NCI-H774 (cell line): Measurements from ENCODE around the gene E2F4.

Experiments
- DNase-seq: peaks from one replicate; lab custom pipeline; 2025; lab: John Stamatoyannopoulos, UW

Gene E2F4, protein sequence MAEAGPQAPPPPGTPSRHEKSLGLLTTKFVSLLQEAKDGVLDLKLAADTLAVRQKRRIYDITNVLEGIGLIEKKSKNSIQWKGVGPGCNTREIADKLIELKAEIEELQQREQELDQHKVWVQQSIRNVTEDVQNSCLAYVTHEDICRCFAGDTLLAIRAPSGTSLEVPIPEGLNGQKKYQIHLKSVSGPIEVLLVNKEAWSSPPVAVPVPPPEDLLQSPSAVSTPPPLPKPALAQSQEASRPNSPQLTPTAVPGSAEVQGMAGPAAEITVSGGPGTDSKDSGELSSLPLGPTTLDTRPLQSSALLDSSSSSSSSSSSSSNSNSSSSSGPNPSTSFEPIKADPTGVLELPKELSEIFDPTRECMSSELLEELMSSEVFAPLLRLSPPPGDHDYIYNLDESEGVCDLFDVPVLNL

DNA sequence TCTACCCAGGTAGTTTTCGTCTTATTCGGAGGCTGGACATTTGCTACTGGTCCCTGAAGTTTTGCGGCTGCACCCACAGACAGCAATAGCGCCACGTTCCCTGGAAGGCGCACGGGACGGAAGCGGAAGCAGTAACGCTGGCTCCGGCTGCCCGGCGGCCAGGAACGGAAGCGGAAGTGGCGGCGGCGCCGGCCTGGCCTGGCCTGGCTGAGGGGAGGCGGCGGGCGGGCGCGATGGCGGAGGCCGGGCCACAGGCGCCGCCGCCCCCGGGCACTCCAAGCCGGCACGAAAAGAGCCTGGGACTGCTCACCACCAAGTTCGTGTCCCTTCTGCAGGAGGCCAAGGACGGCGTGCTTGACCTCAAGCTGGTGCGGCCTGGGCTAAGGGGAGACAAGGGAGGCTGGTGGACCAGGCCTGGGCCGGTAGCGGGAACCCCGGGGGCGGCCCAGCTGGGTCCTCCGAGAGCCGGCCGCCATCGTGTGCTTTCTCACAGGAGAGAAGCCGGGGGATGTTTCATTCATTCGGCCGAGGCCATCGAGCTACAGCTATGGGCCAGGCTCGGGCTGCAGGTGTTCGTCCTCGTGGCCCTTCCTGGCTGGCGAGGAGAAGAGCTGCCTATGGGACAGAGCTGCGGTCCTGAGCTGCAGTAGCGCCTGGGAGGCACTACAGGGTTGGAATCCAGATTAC is at the start of gene E2F4:
TSS of gene E2F4 (plus strand) at position 161 of the 687 bp plus-strand sequence. CDS start at position 234, 73 bp downstream.
- DNase-seq: peak; percentile 68

DNA sequence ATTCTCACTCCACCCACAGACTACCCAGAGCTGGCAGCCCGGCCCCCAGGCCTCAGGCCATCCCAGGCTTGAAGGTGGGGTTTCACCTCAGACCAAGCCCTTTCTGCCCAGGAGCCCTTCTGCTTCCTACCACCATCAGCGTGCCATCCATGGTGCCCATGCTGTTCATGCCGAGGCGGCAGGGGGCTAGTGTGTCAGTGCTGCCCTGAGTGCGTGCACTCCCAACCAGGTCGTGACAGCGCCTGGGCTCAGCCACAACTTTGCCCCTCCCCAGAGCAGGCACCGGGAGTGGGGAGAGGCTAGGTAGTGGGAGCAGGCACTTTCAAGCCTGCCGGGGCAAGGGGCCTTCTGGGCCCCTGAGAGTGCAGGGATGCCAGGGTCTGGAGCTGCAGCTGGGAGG is 49.6 kb upstream of the E2F4 start:
- DNase-seq: no peak

DNA sequence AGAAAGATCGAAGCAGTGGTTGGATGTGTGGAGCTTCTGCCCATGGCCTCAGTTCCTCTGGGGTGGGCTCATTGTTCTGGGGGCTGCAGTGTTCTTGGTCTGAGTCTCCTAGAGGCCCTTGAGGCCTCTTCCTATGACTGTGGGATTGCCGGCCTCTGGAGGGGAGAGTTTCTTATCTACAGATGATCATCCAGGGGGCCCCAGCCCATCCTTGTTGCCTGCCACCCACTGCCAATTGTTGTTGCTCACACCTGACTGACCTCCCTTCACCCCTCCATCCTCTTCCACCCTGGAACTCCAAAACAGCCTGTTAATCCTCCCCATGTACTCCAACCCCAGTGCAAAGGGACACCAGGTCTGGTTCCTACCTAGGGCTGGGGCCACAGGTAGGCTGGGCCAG is 47.0 kb upstream of the E2F4 start:
- DNase-seq: no peak

DNA sequence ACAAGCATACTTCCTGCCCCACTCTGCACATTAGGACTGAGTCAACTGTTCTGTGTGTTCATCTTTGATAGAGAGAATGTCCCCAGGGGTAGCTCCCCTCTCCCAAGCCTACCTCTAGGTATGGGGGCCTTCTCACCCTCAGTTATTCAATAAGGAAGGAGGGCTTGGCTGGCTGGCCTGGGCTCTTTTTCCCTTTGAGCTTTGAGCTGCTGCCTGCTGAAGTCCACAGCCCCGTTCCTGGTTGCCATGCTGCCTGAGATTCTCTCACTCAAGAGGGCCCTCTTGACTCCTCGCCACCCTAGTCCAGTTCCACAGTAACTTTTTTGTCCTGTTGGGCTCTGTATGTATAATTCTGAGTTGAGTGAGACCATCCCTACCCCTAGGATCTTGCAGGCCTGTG is 46.2 kb upstream of the E2F4 start:
- DNase-seq: no peak

DNA sequence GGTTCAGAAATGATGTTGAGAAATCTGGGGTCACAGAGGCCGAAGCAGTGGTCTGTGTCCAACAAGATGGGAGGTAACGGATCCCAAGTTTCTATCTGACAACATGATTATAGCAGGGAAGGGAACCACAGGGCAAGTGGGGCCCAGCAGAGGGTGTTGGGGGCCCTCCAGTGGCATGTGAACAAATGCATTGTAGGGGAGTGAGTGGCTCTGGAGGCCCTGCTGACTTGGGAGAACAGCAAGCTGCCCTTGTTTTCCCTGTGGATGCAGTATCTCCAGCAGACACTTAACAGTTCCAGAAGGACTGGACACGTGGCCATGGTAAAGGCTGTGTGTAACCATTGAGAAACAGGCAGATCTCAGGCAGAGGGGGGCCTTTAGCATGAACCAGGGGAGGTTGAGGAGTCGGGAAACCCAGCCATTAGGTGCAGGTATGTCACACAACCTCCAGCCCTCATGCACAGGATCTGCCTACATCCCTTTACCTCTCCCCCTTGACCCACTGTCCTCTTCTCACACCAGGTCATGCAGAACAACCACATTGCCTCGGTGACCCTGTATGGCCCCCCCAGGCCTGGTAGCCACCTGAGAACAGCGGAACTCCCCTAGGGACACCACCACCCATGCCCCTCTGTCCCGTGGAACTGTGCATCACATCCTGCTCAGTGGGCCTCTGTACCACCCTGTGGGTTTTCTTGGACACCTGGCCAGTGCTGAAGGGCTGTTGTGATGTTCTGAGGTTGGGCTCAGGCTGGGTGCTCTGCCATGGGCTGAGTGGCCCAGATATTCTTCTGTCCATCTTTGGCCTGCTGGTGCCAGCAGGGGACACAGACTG is 45.2 kb upstream of the E2F4 start:
- DNase-seq: no peak

DNA sequence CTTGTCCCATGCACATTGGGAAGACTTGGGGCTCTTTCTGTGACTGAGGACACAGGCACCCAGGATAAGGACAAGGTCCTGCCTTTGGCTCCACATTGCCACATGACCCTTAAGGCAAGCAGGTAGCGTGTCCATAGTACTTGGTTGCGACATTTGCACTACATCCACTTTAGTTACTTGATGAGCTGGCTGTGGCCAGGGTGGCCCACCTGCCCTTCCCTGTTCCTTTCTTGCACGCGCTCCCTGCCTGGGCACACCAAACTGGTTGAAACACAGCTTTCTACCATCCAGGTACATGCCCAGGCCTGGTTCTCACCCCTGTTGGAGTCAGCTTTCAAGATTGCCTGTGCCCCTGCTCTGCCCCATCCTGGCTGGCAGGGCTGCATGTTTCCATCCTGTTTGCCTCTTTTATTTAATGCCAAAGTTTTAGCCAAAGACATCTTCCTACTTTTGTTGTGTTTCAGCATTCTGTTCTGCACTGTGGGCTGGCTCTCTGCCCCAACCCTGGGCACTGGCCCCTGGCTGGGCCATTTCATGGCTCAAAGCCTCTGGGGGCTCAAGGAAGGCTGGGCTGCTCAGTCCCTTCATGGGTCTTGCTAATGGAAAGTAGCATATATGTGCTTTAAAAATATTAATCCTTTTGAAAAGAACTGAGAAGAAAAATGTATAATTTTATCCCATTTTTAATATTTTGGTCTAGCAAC is 44.4 kb upstream of the E2F4 start:
- no peak for DNase-seq

DNA sequence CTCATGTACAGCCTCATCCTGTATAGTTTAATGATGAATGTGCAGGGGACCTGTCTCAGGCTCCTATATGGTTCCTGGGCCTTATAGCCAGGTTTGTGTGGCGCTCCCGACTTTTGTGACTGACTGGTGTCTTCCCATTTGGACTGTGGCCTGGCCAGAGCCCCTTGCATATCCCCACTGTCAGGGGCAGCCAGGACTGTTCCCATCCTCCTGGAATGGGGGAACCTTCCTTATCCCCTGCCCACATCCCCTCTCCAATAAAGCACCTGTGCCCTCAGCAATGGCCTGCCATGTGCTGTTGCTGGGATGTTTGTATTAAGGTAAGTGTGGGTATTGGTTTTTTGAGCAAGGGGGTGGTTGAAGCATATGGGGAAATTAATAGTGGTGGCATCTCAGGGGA is 43.7 kb upstream of the E2F4 start:
- no peak for DNase-seq

DNA sequence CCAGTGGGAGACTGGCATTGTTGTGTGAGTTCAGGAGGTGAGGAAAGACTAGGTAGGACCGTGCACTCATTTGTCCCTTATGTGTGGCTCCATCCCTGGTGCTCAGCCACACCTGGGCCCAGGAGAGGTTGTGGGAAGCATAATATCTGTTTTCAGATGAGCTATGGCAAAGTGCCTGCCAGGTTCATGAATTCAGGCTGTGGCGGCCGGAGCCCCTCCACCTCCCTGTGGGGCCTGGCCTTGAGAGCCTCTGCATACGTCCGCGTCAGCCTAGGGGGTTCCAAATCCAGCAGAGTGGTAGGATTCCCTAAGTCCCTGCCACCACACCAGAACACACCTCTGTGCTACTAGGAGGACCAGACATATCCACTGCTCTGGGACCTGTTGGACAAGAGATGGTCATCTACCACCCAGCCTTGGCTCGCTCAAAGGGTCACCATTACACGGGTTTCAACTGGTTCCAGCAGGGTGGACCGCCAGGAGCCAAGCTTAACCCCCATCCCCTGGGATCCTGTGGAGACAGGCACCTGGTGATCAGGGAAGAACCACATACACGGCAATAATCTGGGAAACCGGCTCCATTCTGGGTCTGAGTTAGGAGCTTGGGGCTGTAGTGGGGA is 43.2 kb upstream of the E2F4 start:
- DNase-seq: no peak

DNA sequence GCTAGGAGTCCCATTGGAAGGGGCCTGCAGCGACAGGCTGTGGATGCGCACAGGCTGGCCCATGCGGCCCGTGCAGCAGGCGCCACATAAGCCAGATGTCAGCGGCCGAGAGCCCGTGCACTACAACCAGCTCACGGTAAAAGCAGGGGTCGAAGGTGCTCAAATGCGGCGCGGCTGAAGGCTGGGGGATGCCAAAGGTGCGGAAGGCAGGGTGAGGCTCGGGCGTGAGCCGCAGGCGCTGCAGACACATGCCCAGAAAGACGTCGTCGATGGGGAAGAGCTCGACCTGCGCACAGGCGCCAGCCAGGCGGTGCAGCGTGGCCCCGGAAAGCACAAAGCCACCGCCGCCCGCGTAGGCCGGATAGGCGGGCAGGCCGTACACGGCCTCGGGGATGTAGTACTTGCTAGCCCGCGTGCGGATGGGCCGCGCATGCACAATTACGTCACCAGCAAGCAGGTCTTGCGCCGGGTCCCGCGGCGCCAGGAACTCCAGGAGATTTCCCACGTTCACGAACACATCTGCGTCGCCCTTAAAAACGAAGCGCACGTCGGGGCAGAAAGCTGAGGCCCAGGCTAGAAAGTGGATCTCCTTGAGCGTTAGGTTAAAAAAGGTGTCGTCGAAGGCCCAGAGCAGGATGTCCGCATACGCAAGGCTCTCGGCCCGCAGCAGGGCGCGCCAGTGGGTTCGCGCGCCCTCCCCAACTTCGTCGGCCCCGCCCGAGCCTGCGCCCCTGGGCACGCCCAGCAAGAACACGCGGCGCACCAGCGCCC is 42.5 kb upstream of the E2F4 start:
- DNase-seq: no peak

DNA sequence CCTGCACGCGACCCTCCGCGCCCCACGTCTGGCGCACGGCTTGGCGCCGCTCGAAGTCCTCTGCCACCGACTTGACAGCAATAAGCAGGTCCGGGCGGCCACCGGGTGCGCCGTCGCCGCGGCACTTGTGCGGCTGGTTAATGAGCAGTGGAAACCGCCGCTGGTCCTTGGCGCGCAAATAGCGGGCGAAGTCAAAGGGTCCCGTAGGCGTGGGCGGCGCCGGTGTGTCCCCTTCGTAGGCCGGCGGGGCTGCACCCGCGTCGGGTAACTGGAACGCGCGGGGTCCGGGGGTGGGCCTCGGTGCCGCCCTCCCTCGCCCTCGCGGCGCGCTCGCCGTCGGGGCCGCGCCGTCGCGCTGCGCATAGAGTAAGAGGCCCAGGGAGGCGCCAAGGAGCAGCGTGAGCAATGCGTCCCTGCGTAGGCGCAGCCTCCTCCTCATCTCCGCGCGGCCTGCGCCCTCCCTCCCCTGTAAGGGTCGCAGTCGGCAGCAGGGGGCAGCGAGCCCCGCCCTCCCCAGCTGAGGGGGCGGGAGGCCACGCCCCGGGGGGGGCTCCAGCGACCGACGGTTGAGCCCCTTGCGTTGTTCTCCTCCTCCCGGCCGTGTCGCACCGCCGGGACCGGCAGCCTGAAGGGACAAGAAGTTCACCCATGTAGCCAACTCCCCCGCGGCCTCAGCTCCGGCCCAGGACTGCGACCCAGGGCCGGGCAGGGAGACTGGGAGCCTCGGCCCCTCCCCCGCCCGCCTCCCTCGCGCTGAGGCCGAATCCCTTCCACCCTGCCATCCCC is 41.7 kb upstream of the E2F4 start:
- peak; percentile 5 for DNase-seq

DNA sequence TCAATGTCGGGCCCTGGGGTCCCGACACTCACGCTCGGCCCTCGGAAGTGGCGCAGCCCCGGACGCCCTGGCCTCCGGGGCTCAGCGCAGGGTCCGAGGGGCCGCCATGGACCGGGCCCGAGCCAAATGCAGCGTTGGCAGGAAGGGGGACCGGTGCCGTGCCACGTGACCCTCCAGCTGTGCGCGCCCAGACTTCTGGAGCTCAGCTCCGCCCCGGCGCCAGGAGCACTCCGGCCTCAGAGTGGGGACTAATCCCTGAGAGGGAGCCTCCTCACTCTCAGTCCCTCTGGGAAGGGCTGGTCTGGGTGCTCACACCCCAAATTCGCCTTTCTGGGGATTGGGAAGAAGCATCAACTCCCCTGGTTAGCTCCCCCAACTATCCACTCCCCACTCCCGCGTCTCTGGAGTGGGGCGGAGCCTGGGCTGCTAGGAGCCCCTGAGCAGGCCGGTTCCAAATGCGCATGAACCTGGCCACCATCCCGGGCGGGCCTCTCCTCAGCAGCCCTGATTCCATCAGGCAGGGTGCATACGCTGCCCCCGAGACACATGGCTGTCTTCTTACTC is 41.0 kb upstream of the E2F4 start, which contains the start of gene B3GNT9:
TSS of gene B3GNT9 (minus strand) at position 166 of the 564 bp plus-strand sequence. CDS start 513 bp downstream, outside the sequence.
- DNase-seq: peak; percentile 28

DNA sequence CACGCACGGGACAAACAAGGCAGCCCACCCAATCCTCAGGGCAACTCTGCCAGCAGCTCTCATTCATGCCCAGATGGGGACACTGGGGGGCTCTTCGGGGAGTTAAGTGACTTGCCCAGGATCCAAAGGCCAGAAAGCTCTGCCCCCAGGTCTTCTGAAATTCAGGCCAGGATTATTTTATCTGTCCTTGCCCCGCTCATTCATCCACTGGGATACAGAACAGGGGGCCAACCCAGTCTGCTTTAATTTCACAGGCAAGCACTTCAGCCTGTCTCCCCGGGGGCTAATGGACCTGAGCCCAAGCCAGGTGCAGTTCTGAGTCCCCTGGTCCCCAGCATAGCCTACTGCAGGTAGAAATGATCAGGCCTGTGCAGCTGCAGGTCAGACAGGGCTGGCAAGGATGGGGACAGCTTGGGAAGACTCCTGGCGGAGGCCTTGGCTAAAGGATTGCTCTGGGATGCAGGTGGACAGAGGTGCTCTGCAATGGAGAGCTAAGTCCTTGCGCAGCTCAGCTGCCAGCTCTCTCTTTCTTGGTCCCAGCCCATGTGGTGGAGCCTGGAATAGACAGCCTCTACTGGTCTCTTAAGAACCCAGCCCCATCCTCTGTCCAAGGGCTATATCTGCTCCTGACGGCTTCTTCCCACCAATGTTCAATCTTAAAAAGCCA is 40.4 kb upstream of the E2F4 start:
- DNase-seq: no peak

DNA sequence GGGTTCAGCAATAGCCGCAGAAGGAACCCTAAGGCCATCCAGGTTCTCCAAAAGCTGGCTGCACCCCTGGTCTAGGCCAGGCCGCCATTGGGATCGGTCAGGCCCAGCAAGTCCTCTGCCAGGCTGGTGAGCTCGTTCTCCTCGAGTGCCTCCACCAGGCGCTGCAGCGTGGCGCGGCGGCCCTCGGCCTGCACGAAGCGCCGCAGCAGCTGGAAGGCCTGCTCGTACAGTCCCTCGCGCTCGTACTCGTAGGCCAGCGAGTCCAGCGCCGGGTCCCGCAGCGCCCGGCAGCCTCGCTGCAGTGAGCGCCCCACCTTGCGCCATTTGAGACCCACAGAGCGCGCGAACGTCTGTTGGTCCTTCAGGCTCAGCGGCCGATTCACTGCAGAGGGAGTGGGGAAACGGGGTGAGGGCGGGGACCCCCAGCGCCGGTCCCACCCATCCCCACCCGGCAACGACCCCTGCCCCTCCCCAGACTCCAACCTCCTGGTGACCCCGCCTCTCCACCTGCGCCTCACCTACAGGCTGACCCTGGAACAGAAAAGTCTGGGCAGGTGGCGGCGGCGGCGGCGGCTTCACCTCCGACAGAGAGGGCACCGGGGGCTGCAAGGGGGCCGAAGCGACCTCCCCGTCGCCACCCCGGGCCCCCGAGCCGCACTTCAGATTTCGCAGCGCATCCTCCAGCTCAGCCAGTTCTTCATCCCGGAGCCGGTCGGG is 37.2 kb upstream of the E2F4 start:
- DNase-seq: no peak

DNA sequence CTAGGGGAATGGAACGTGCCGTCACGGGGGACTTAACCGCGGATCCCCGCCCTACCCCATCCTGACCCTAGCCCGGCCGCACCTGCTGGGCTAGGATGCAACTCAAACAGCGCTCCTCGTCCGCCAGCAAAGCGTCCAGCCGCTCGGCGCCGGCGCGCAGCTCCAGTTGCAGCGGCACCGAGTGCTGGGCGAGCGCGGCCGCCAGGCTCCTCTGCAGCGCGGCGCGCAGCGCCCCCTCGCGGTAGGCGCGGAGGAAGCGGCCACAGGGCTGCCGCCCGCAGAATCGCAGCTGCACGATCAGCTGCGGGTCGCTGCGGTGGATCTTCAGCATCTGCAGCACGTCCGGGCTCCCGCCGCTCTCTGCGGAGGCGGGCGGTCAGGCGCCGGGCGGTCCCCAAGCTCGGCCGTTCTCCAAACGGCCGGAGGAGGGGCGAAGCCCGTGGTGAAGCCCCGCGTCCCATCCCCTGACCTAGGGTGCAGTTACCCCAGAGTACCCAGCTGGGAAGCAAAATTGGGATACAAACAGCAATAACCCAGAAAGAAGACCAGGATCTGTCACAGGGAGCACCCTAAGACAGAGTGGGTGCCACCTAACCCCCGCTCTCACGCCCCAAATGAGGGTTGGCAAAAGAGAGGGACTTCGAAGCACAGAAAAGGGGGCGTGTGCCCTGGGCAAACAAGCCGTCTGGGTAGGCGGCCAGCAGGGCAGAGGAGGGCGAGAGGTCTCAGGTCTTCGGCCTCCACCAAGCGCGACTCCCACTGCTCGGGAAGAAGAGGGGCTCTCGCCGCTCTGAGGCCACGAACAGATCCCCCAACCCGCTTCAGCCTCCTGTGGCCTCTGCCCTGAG is 36.4 kb upstream of the E2F4 start:
- peak; percentile 30 for DNase-seq

DNA sequence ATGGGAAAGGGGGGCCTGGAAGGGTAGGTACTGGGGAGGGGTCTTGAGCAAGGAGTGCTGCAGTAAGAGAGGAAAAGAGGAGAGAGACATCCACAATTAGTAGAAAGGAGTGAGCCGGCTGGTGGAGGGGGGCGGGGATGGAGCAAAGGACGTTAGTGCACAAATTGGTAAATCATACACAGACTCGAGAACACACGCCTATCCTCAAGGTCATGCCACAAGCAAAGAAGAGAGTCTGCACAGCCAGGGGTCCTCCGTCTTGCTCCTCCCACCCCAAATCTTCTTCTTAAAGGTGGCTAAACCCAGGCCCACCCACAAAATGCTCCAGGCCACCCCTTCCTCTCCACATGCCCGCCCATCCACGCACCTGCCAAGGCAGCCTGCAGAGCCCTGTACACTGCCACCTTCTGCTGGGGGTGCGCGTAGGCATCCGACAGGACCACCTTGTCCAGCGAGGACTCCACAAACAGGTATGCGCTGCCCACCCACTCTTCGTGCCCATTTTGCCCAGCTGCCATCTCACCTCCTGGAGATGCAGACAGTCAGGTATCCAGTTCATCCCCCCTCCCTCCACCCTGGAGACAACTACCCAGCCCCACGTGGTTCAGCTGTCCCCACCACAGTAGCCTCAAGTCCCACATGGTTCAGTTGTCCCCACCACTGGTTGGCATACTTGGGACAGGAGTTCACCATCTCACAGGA is 35.7 kb upstream of the E2F4 start:
- no peak for DNase-seq

DNA sequence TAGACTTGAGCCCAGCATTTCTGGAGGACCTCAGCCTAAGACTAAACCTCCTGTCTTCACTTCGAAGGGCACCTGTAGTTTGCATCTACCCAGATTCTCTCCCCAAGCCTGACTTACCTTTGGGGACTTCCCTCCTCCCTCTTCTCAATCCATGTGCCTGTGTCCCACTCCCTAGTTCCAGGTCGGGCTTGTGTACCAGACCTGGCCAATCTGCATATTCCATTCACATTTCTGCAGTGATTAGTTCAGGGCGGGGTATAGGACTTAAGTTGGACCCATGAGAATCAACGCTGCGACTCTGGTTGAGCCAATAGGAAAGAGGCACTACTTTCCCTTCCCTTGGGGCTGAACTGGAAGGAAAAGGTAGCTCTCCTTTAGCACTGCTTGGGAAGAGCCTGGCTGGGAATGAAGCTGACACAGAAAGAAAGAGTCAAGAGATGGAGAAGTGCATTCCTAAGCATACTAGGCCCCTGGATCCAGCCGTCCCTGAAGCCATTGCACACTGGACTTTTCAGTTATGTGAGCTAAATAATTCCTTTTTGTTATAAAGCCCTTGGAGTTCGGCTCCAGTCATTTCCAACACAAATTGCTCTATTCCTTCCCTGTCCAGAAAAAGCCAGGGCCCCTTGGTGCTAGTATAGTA is 34.7 kb upstream of the E2F4 start:
- no peak for DNase-seq
